Liver (tissue), 9 donors: ENCODE measurements around the gene RAB3C. TPM values are rescaled to one million over a fixed set of nuclear protein-coding genes. Genes with fewer than 3 reads are reported as not detected.

ENCODE experiments used
- DNase-seq: peaks from one replicate; pipeline ENCODE4 v3.0.0-alpha.2; 2017; ENCODE audit warnings: low spot score
- H3K27ac ChIP-seq, 2 donors: one replicate each; pipeline ENCODE4 v1.7.0; 2013; ENCODE audit warnings: inconsistent platforms in 2 of 2, low read length in 2 of 2, control low read depth in 1 of 2, low read depth in 1 of 2, mild to moderate bottlenecking in 1 of 2
- H3K27me3 ChIP-seq, 4 donors: one replicate each; pipeline versions ENCODE4 v1.6.1 to v1.7.0; 2013; ENCODE audit warnings: low read length in 3 of 4, inconsistent platforms in 1 of 4, mild to moderate bottlenecking in 1 of 4, moderate library complexity in 1 of 4; ENCODE audit not compliant: control insufficient read depth in 4 of 4, insufficient read depth in 4 of 4
- H3K36me3 ChIP-seq, 4 donors: one replicate each; pipeline versions ENCODE4 v1.6.1 to v1.7.0; 2013; ENCODE audit warnings: low read length in 3 of 4, mild to moderate bottlenecking in 3 of 4, low read depth in 1 of 4, moderate library complexity in 1 of 4; ENCODE audit not compliant: control insufficient read depth in 4 of 4, insufficient read depth in 3 of 4
- H3K4me1 ChIP-seq, 4 donors: one replicate each; pipeline versions ENCODE4 v1.6.1 to v1.7.0; 2013; ENCODE audit warnings: low read length in 3 of 4, mild to moderate bottlenecking in 3 of 4, moderate library complexity in 1 of 4; ENCODE audit not compliant: control insufficient read depth in 4 of 4, insufficient read depth in 4 of 4
- H3K4me3 ChIP-seq, 3 donors: one replicate each; pipeline versions ENCODE4 v1.6.1 to v1.7.0; 2013; ENCODE audit warnings: low read length in 3 of 3, control low read depth in 1 of 3, low read depth in 1 of 3, mild to moderate bottlenecking in 1 of 3
- H3K9ac ChIP-seq, 2 donors: one replicate each; pipeline ENCODE4 v1.7.0; 2013; ENCODE audit warnings: low read length in 2 of 2, mild to moderate bottlenecking in 2 of 2, moderate library complexity in 2 of 2, control low read depth in 1 of 2, low read depth in 1 of 2
- H3K9me3 ChIP-seq, 4 donors: one replicate each; pipeline versions ENCODE4 v1.6.1 to v1.7.0; 2013; ENCODE audit warnings: low read length in 3 of 4; ENCODE audit not compliant: control insufficient read depth in 4 of 4
- ATF3 ChIP-seq: IDR thresholded peaks from 2 replicates; pipeline ENCODE4 v1.6.1; 2016; ENCODE audit warnings: antibody characterized with exemption
- CTCF ChIP-seq: fragments of 150-350 bp; IDR thresholded peaks from 2 replicates; pipeline ENCODE4 v1.5.1; 2017; ENCODE audit warnings: improper control_type of control experiment, low read depth, low read length; ENCODE audit not compliant: missing input control
- EGR1 ChIP-seq, 2 donors: IDR thresholded peaks; 2 replicates each; pipeline ENCODE4 v1.6.1; 2016 to 2018; ENCODE audit warnings: antibody characterized with exemption in 2 of 2, low read depth in 2 of 2
- FOXA1 ChIP-seq: IDR thresholded peaks from 2 replicates; pipeline ENCODE4 v1.6.1; 2016; ENCODE audit warnings: antibody characterized with exemption
- FOXA2 ChIP-seq: IDR thresholded peaks from 2 replicates; pipeline ENCODE4 v1.6.1; 2016; ENCODE audit warnings: antibody characterized with exemption
- GABPA ChIP-seq, 2 donors: IDR thresholded peaks in 1 of 2; conservative IDR thresholded peaks in 1 of 2; 2 replicates each; pipeline ENCODE4 v1.6.1; 2016; ENCODE audit warnings: antibody characterized with exemption in 2 of 2, mild to moderate bottlenecking in 1 of 2, moderate library complexity in 1 of 2
- HNF4A ChIP-seq, 2 donors: conservative IDR thresholded peaks; 2 replicates each; pipeline ENCODE4 v1.6.1; 2016; ENCODE audit warnings: antibody characterized with exemption in 2 of 2, mild to moderate bottlenecking in 2 of 2
- HNF4G ChIP-seq: IDR thresholded peaks from 2 replicates; pipeline ENCODE4 v1.6.1; 2016; ENCODE audit warnings: antibody characterized with exemption
- JUND ChIP-seq, 2 donors: IDR thresholded peaks; 2 replicates each; pipeline ENCODE4 v1.6.1; 2016; ENCODE audit warnings: antibody characterized with exemption in 2 of 2
- NR2F2 ChIP-seq: IDR thresholded peaks from 2 replicates; pipeline ENCODE4 v1.6.1; 2016; ENCODE audit warnings: antibody characterized with exemption
- RAD21 ChIP-seq, 2 donors: IDR thresholded peaks; 2 replicates each; pipeline ENCODE4 v1.6.1; 2016; ENCODE audit warnings: antibody characterized with exemption in 2 of 2, mild to moderate bottlenecking in 2 of 2
- RXRA ChIP-seq, 2 donors: IDR thresholded peaks; 2 replicates each; pipeline ENCODE4 v1.6.1; 2017 to 2018; ENCODE audit warnings: antibody characterized with exemption in 2 of 2, mild to moderate bottlenecking in 1 of 2
- SP1 ChIP-seq: IDR thresholded peaks from 2 replicates; pipeline ENCODE4 v1.6.1; 2018; ENCODE audit warnings: antibody characterized with exemption, mild to moderate bottlenecking
- YY1 ChIP-seq: IDR thresholded peaks from 2 replicates; pipeline ENCODE4 v1.6.1; 2016; ENCODE audit warnings: antibody characterized with exemption, mild to moderate bottlenecking
- WGBS: extraction: QIAGEN DNeasy Blood & Tissue Kit; methylation state at CpG from one replicate; pipeline ENCODE4 v1.1.7; 2013; 5-methylcytosine and 5-hydroxymethylcytosine counted together
- polyA plus RNA-seq, 2 donors: library from polyadenylated mRNA; stranded (reverse) in 1 of 2; unstranded in 1 of 2; fragments of 200-250 nt in 1 of 2; fragments of >200 nt in 1 of 2; fragmentation: Nextera tagmentation in 1 of 2; extraction: Ambion mirVana in 1 of 2; gene quantifications; one replicate each; pipeline versions ENCODE4 v1.2.1 to v1.2.3, GENCODE V29; 2013 to 2015
- total RNA-seq, 2 donors: library from RNA; depleted of rRNA; stranded (reverse); fragments of >200 nt; gene quantifications; one replicate each; pipeline ENCODE4 v1.2.3, GENCODE V29; 2014
- TF ChIP-seq, protein P1 (sequence below): IDR thresholded peaks from 2 replicates; pipeline ENCODE4 v1.6.1; 2016; ENCODE audit warnings: antibody characterized with exemption
- TF ChIP-seq, protein P2 (sequence below): IDR thresholded peaks from 2 replicates; pipeline ENCODE4 v1.6.1; 2016; ENCODE audit warnings: antibody characterized with exemption, mild to moderate bottlenecking
- donor health status: healthy.
- donor health status: healthy.
- donor health status: healthy.
- donor health status: healthy.
- donor health status: healthy.

Gene RAB3C
- total and polyA plus RNA-seq, 4 donors, result 0.72 to 4.6 (median 1.3) TPM

- TF ChIP-seq, protein P1, sequence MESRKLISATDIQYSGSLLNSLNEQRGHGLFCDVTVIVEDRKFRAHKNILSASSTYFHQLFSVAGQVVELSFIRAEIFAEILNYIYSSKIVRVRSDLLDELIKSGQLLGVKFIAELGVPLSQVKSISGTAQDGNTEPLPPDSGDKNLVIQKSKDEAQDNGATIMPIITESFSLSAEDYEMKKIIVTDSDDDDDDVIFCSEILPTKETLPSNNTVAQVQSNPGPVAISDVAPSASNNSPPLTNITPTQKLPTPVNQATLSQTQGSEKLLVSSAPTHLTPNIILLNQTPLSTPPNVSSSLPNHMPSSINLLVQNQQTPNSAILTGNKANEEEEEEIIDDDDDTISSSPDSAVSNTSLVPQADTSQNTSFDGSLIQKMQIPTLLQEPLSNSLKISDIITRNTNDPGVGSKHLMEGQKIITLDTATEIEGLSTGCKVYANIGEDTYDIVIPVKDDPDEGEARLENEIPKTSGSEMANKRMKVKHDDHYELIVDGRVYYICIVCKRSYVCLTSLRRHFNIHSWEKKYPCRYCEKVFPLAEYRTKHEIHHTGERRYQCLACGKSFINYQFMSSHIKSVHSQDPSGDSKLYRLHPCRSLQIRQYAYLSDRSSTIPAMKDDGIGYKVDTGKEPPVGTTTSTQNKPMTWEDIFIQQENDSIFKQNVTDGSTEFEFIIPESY, result no peak
- TF ChIP-seq RXRA (IDR thresholded peaks at IDR 0.05), result no peak
- TF ChIP-seq SP1, result no peak
These were observed 251.7 kb downstream of the RAB3C start (continued) for GRCh38 chr5:58834242-58835225.

- H3K9ac ChIP-seq, result no peak overlapping the region
- peaks cover 0 to 5% (median 0%) of the 10 kb centered on the region in 4 donors for H3K9me3 ChIP-seq
- 80% methylated on average over 3 of the region's 3 CpGs for WGBS
- no peaks in the 10 kb centered on the region for H3K27me3 ChIP-seq
- no peaks in the 10 kb centered on the region for H3K36me3 ChIP-seq
- TF ChIP-seq HNF4A (conservative IDR thresholded peaks at IDR 0.05), result no peak
- TF ChIP-seq GABPA (IDR thresholded peaks at IDR 0.05 in 1 of 2, conservative IDR thresholded peaks at IDR 0.05 in 1 of 2), result no peak
- no peak for TF ChIP-seq NR2F2
- no peak for TF ChIP-seq FOXA2
- no peak for TF ChIP-seq RAD21 (IDR thresholded peaks at IDR 0.05)
- no peak for TF ChIP-seq RXRA (IDR thresholded peaks at IDR 0.05)
- TF ChIP-seq YY1, result no peak
- no peak for TF ChIP-seq CTCF
- TF ChIP-seq, protein P2, sequence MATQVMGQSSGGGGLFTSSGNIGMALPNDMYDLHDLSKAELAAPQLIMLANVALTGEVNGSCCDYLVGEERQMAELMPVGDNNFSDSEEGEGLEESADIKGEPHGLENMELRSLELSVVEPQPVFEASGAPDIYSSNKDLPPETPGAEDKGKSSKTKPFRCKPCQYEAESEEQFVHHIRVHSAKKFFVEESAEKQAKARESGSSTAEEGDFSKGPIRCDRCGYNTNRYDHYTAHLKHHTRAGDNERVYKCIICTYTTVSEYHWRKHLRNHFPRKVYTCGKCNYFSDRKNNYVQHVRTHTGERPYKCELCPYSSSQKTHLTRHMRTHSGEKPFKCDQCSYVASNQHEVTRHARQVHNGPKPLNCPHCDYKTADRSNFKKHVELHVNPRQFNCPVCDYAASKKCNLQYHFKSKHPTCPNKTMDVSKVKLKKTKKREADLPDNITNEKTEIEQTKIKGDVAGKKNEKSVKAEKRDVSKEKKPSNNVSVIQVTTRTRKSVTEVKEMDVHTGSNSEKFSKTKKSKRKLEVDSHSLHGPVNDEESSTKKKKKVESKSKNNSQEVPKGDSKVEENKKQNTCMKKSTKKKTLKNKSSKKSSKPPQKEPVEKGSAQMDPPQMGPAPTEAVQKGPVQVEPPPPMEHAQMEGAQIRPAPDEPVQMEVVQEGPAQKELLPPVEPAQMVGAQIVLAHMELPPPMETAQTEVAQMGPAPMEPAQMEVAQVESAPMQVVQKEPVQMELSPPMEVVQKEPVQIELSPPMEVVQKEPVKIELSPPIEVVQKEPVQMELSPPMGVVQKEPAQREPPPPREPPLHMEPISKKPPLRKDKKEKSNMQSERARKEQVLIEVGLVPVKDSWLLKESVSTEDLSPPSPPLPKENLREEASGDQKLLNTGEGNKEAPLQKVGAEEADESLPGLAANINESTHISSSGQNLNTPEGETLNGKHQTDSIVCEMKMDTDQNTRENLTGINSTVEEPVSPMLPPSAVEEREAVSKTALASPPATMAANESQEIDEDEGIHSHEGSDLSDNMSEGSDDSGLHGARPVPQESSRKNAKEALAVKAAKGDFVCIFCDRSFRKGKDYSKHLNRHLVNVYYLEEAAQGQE, result no peak
- TF ChIP-seq, protein P1, result no peak
- no peak for TF ChIP-seq EGR1 (IDR thresholded peaks at IDR 0.05; ENCODE audit: low read depth in 2 of 2)
- TF ChIP-seq FOXA1, result no peak
- no peak for TF ChIP-seq ATF3
- no peak for TF ChIP-seq SP1
- no peak for TF ChIP-seq HNF4G
- no peak for TF ChIP-seq JUND (IDR thresholded peaks at IDR 0.05)
- no peak overlapping the region for H3K4me3 ChIP-seq
- no peaks in the 10 kb centered on the region for H3K4me1 ChIP-seq
- DNase-seq, result no peak
- H3K27ac ChIP-seq, result no peak overlapping the region
These were observed 253.5 kb downstream of the RAB3C start for GRCh38 chr5:58836351-58836750.
